ENCODE measurements around the gene TM9SF1. TPM values are rescaled to one million over a fixed set of nuclear protein-coding genes. Genes with fewer than 3 reads are reported as not detected.

Gene TM9SF1
- total and polyA plus RNA-seq, 9 of the 15 experiments (the other 6 are each of a cell fraction or from before 2014, with no cell fraction given), result 5.3 to 20.3 (median 11.8) TPM

- TF ChIP-seq, protein P1, sequence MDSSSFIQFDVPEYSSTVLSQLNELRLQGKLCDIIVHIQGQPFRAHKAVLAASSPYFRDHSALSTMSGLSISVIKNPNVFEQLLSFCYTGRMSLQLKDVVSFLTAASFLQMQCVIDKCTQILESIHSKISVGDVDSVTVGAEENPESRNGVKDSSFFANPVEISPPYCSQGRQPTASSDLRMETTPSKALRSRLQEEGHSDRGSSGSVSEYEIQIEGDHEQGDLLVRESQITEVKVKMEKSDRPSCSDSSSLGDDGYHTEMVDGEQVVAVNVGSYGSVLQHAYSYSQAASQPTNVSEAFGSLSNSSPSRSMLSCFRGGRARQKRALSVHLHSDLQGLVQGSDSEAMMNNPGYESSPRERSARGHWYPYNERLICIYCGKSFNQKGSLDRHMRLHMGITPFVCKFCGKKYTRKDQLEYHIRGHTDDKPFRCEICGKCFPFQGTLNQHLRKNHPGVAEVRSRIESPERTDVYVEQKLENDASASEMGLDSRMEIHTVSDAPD (CRISPR knock-in tag; IDR thresholded peaks at IDR 0.05), result no peak
- TF ChIP-seq GABPB1 (CRISPR knock-in tag; IDR thresholded peaks at IDR 0.05) (peak; percentile 100), ZNF146 (CRISPR knock-in tag; IDR thresholded peaks at IDR 0.05; ENCODE audit: unreplicated experiment) (no peak), TEAD4 (IDR thresholded peaks at IDR 0.05; ENCODE audit: low read length) (peak; percentile 58), TEAD4 (CRISPR knock-in tag; IDR thresholded peaks at IDR 0.05; ENCODE audit: borderline replicate concordance) (no peak), PTBP1 (IDR thresholded peaks at IDR 0.05; ENCODE audit: low read depth, low read length) (peak; percentile 38; the same call in 1 of the 2 replicates), MAFG (tag; conservative IDR thresholded peaks at IDR 0.05) (no peak), GATAD2B (IDR thresholded peaks at IDR 0.05; ENCODE audit: borderline replicate concordance) (no peak), HDAC1 (IDR thresholded peaks at IDR 0.05) (peak; percentile 76 to 99; a peak in 3 of 4 replicates), CREM (IDR thresholded peaks at IDR 0.05; ENCODE audit: low read depth) (peak; percentile 78), SNIP1 (IDR thresholded peaks at IDR 0.05; ENCODE audit: low read depth) (0 out of 2 replicates have a peak, but pooled peaks have one; percentile 33), CHCHD3 (CRISPR knock-in tag; IDR thresholded peaks at IDR 0.05) (no peak), ZNF592 (IDR thresholded peaks at IDR 0.05) (no peak), NFIX (CRISPR knock-in tag; IDR thresholded peaks at IDR 0.05; ENCODE audit: low read depth) (no peak), CBFA2T3 (IDR thresholded peaks at IDR 0.05) (no peak), ID3 (CRISPR knock-in tag; IDR thresholded peaks at IDR 0.05) (no peak), ID3 (tag; IDR thresholded peaks at IDR 0.05) (no peak), COPS2 (conservative IDR thresholded peaks at IDR 0.05) (no peak), ZNF274 (IDR thresholded peaks at IDR 0.05; ENCODE audit: borderline replicate concordance, low read depth, low read length) (no peak), SMAD1 (IDR thresholded peaks at IDR 0.05; ENCODE audit: low read depth, low read length, partially characterized antibody) (peak; percentile 28), HDAC8 (tag; IDR thresholded peaks at IDR 0.05) (no peak), SMARCB1 (IDR thresholded peaks at IDR 0.05; ENCODE audit: insufficient read length, low read depth) (no peak), HDAC3 (IDR thresholded peaks at IDR 0.05; ENCODE audit: borderline replicate concordance, partially characterized antibody) (no peak)
These were observed 6.8 kb downstream of the TM9SF1 start, which contains the start of gene IPO4 (continued) for GRCh38 chr14:24188251-24189058.
